ENCODE measurements around the gene MAP1B.

The MAP1B gene

GRCh38 chr5:72066705-72067107 lies 40.6 kb upstream of the MAP1B start:
- Mint-ChIP-seq H3K27me3 (ENCODE audit: low read depth, poor library complexity) (no peaks in the 10 kb centered on the region), H3K4me1 (peaks cover 41% of the 10 kb centered on the region), H3K9me3 (no peaks in the 10 kb centered on the region), H3K4me3 (no peak overlapping the region), H3K36me3 (ENCODE audit: low read depth) (no peaks in the 10 kb centered on the region), H3K27ac (no peak overlapping the region)
- DNase-seq = no peak
- TF ChIP-seq CTCF (IDR thresholded peaks at IDR 0.05) = no peak

GRCh38 chr5:72067682-72068470 lies 39.4 kb upstream of the MAP1B start:
- no peak overlapping the region for H3K4me3 Mint-ChIP-seq
- no peak for DNase-seq
- TF ChIP-seq CTCF (IDR thresholded peaks at IDR 0.05) = no peak
- H3K4me1 Mint-ChIP-seq = peaks cover 41% of the 10 kb centered on the region
- no peaks in the 10 kb centered on the region for H3K27me3 Mint-ChIP-seq (ENCODE audit: low read depth, poor library complexity)
- no peak overlapping the region for H3K27ac Mint-ChIP-seq
- H3K36me3 Mint-ChIP-seq (ENCODE audit: low read depth) = no peaks in the 10 kb centered on the region
- no peaks in the 10 kb centered on the region for H3K9me3 Mint-ChIP-seq

GRCh38 chr5:72070529-72070928 lies 36.7 kb upstream of the MAP1B start:
- DNase-seq = no peak
- Mint-ChIP-seq H3K9me3 (no peaks in the 10 kb centered on the region), H3K27ac (peak overlapping the region; percentile 1), H3K4me3 (no peak overlapping the region), H3K27me3 (ENCODE audit: low read depth, poor library complexity) (peaks cover 4% of the 10 kb centered on the region), H3K36me3 (ENCODE audit: low read depth) (no peaks in the 10 kb centered on the region), H3K4me1 (peaks cover 43% of the 10 kb centered on the region)
- TF ChIP-seq CTCF (IDR thresholded peaks at IDR 0.05) = no peak

GRCh38 chr5:72071906-72072305 lies 35.4 kb upstream of the MAP1B start:
- Mint-ChIP-seq H3K36me3 (ENCODE audit: low read depth) (no peaks in the 10 kb centered on the region), H3K4me1 (peaks cover 37% of the 10 kb centered on the region), H3K27ac (no peak overlapping the region), H3K27me3 (ENCODE audit: low read depth, poor library complexity) (peaks cover 4% of the 10 kb centered on the region), H3K4me3 (no peak overlapping the region), H3K9me3 (no peaks in the 10 kb centered on the region)
- no peak for TF ChIP-seq CTCF (IDR thresholded peaks at IDR 0.05)
- DNase-seq = no peak

- H3K27me3 Mint-ChIP-seq (ENCODE audit: low read depth, poor library complexity) = peaks cover 4% of the 10 kb centered on the region
- H3K27ac Mint-ChIP-seq = no peak overlapping the region
- H3K4me3 Mint-ChIP-seq = no peak overlapping the region
- peaks cover 37% of the 10 kb centered on the region for H3K4me1 Mint-ChIP-seq
- no peaks in the 10 kb centered on the region for H3K36me3 Mint-ChIP-seq (ENCODE audit: low read depth)
- no peak for DNase-seq
- H3K9me3 Mint-ChIP-seq = no peaks in the 10 kb centered on the region
- no peak for TF ChIP-seq CTCF (IDR thresholded peaks at IDR 0.05)
These were observed 33.0 kb upstream of the MAP1B start for GRCh38 chr5:72074251-72074650.

GRCh38 chr5:72075461-72075860 lies 31.8 kb upstream of the MAP1B start:
- Mint-ChIP-seq H3K4me1 (peaks cover 37% of the 10 kb centered on the region), H3K36me3 (ENCODE audit: low read depth) (no peaks in the 10 kb centered on the region), H3K4me3 (no peak overlapping the region), H3K27me3 (ENCODE audit: low read depth, poor library complexity) (peaks cover 4% of the 10 kb centered on the region), H3K9me3 (no peaks in the 10 kb centered on the region), H3K27ac (no peak overlapping the region)
- DNase-seq = no peak
- no peak for TF ChIP-seq CTCF (IDR thresholded peaks at IDR 0.05)
